Stimulated activated CD4-positive, alpha-beta T cell treated with anti-CD3 and anti-CD28 coated beads, TNF-alpha, amount 100 ng/mL, for 1 hour (primary cell): Measurements from ENCODE around the gene LSR.

Experiments used
- DNase-seq, 3 donors: peaks; one replicate each; pipeline ENCODE4 v3.0.0-alpha.2; 2020; ENCODE audit warnings: low read depth in 3 of 3, low spot score in 1 of 3

Gene LSR

GRCh38 chr19:35241417-35241816 lies 7.4 kb upstream of the LSR start:
- DNase-seq = no peak

DNA sequence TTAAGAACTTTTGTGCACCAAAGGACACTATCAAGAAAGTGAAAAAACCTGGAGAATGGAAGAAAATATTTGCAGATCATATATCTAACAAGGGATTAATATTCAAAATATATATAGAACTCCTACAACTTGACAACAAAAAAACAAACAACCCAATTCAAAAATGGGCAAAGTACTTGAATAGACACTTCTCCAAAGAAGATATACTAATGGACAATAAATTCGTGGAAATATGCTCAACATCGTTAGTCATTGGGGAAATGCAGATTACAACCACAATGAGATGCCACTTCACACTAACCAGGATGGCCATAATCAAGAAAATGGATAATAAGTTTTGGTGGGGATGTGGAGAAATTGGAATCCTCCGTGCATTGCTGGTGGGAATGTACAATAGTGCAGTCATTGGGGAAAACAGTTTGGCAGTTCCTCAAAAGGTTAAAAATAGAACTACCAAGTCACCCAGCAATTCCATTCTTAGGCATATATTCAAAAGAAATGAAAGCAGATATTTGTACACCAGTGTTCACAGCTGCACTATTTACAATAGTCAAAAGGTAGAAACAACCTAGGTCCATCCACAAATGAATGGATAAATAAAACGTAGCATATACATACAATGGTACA lies 2.2 kb upstream of the LSR start:
- no peak for DNase-seq

- peak in 1 of 3 donors; percentile 27 for DNase-seq
Observed at GRCh38 chr19:35247526-35248309, 1.1 kb upstream of the LSR start.

DNA sequence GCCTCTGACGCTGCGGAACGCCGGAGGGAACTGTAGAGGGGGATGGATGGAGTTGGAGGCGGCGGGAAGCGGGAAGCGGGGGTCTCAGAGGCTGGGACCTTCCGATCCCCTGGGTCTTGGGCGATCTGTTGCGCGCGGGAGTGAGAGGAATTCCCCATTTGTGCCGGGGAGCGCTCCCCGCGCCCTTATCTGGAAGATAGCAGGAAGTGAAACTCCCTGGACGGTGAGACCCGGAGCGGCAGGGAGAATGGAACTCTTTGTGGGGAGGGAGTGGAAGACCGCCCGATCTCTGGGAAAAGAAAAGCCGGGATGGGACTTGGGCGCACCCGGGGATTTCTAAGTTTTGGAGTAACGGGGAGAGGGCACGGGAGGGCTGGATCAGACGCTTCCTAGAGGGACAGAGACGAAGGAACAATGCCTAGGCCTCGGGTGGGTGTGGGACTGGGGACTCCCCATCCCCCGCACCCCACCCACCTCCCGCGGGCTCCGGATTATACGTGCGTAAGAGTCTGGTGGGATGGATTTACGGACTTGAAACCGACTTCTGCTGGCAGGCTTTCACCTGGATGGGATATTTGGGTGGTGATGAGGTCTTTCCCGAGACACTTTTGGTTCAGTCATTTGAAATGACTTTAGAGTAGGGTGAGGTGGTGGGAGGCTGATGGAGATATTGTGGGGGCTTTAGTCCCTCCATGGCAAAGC lies 495 bp downstream of the LSR start:
- DNase-seq = no peak

DNA sequence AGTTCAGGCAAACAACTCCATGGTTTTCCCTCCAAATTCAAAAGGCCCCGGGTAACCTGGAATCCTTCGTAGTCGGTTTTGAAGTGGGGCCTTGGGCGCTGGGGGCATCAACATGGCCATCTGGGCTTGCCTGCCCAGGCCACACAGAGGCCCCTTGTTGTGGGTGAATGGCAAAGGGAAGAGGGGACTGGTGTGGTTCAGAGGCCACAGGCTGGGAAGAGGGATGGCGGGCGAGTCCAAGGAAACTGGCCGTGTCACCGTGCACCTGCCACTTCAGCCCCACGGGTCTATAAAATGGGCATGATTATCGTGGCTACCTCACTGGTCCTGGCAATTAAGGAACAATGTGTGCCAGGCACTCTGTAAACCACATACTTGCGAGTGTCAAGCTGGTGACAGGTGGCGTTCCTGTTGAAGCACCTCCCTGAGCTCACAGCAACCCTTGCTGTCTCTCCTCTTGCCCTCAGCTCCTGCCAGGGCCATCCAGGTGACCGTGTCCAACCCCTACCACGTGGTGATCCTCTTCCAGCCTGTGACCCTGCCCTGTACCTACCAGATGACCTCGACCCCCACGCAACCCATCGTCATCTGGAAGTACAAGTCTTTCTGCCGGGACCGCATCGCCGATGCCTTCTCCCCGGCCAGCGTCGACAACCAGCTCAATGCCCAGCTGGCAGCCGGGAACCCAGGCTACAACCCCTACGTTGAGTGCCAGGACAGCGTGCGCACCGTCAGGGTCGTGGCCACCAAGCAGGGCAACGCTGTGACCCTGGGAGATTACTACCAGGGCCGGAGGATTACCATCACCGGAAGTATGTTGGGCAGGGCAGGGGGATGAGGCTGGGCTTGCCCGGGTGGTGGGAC lies 1.3 kb downstream of the LSR start:
- DNase-seq = no peak

DNA sequence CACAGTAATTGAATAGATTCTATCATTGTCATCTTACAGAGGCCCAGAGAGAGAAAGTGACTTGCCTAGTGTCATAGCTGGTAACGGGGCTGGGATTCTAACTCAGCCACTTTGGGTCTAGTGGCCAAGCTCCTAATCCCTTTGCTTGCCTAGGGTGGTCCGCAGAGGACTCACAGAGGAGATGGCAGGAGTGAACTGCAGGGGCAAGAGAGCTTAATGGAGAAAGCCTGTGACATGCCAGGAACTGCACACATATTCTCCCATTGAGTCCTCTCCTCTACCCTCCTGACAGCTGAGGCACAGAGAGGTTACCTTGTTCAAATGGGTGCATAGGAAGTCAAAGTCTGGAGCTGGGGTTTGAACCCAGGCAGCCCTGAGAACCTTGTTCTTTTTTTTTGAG lies 2.7 kb downstream of the LSR start:
- DNase-seq = no peak

- no peak for DNase-seq
Observed at GRCh38 chr19:35253316-35254286, 4.8 kb downstream of the LSR start.

DNA sequence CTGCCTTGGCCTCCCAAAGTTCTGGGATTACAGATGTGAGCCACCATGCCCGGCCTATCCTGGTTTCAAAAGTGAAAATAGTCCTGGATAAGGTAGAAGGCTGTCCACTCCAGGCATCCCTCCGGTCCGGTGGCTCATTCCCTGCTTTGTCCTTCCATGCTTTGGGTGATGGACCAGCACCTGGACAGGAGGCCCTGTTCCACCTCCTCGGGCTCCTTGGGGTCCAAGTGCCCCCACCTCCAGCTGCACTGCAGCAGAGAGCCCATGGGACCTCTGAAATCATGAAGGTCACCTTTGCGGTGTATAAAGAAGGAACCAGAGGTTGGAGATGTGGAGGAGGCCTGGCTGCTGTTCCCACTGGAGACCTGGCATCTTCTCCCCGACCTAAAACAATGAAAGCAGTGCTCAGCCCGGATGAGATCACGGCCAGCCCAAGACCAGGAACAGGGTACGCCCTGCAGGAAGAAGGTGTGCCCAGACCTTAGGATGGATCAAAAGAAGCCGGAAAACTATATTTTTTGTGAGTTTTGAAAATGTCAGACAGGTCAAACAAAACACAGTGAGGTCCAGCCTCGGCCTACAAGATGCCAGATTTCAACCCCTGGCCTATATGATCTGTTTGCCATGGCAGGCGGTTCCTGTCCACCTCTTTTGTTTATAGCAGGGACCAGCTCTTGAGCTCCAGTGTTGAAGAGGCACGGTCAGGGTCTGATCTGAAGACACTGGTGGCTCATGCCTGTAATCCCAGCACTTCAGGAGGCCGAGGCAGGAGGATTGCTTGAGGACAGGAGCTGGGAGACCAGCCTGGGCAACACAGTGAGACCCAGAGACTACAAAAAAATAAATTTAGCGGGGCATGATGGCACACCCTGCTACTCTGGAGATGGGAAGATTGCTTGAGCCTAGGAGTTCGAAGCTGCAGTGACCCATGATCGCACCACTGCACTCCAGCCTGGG lies 5.8 kb downstream of the LSR start:
- no peak for DNase-seq

GRCh38 chr19:35256566-35256965 lies 7.8 kb downstream of the LSR start:
- no peak for DNase-seq

DNA sequence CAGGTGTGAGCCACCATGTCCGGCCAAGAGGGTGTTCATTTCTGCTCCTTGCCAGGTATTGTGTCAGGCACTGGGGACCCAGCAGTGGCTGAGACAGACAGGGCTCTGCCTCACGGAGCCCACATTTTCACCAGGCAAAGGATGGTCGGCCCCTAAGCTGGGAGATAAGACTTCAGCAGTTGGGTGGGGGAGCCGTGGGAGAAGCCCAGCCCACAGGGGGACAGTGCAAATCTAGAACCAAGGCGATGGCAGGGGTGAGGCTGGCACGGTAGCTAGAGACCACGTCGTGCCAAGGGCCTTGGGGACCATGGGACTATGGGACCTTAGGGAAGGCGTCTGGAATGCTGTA lies 8.3 kb downstream of the LSR start:
- DNase-seq = no peak

GRCh38 chr19:35260694-35261304 lies 12.0 kb downstream of the LSR start:
- DNase-seq = no peak

DNA sequence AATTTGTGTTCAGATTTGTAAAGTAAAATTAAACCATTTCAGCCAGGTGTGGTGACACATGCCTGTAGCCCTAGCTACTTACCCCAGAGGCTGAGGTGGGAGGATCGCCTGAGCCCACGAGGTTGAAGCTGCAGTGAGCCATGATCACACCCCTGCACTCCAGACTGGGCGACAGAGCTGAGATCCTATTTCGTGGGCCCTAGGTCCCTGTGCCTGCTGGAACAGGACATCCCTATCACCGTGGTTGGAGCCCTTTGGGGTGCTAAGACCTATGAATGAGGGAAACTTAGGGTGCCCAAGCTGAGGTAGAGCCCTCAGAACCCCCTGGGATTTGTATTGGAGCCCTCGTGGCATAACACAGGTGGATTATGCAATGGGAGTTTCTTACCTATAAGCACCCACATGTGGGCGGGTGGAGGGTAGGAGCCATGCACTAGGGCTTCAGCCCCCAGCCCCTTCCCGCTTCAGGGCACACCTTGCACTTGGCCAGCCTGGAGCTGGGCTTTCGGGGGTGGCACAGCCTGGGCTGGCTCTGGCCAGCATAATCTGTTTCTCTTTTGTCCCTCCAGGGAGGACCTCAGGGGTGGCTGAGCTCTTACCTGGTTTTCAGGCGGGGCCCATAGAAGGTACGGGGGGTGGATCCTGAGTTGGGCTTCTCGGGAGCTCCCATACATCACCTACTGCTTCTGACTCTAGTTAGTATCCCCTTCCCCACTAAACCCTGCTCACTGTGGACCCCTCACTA lies 12.7 kb downstream of the LSR start:
- DNase-seq = no peak

DNA sequence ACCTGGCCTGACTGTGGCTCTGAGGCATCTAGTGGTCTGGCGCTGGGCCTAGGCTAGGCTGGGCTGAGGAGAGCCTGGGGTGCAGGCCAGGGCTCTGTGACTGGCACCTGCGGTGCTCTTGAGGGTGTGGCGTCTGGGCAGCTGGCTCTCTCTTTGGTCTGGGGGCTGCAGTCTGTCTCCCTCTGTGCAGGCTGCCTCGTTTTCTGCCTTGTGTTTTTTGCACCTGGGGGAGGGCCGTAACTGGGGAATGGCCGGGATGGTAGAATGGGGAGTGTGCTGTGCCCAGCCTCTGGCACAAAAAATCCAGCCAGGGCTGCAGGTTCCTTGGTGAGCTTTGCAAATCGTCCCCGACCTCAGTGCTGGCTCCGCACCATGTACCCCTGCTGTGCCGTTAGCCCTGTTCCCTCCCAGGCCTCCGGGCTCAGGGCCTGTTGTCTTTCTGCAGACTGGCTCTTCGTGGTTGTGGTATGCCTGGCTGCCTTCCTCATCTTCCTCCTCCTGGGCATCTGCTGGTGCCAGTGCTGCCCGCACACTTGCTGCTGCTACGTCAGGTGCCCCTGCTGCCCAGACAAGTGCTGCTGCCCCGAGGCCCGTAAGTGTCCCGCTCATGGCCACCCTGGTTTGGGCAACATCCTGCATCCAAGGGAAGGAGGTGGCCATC lies 13.4 kb downstream of the LSR start:
- DNase-seq = no peak

DNA sequence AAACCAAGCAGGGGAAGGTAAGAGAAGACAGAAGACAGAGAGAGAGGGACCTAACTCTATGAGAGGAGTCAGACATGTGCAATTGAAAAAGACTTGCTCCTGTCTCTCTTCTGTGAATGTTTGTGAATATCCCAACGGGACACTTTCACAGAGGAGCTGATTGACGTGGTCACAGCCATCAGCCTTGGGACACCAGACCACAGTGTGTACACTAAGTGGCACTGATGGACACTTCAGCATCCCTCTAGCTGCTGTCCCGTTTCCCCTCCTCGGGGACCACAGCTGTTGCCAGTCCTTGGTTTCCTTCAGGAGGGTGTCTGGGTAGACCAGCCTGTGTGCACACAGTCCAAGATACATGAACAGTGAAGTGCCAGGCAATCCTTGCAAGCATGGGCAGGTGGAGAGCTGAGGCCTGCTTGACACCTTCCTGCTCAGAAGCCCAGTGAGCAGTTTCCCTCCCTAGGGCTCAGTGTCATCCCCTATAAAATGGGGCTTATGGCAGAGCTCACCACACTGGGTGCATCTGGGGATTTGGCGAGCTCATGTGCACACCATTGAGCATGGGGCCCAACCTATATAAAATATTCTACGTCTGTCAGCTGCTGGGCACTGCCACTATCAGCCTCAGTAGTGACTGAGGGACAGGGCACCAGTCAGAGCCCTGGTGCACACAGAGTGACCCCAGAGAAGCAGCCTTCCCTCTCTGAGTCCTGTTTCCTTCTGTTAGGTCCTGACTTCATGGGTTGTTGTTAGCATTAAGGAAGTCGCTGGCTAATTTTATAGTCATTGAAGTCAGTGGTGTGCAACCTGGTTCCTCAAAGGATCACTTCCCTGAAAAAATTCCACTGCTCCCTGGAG lies 15.7 kb downstream of the LSR start:
- DNase-seq = no peak

GRCh38 chr19:35265126-35265899 lies 16.5 kb downstream of the LSR start:
- no peak for DNase-seq
